GM19324 (cell line): Measurements from ENCODE around the gene MSRB2.

Experiments used
- ATAC-seq: cut with Tn5 transposase; IDR thresholded peaks from one replicate; pipeline ENCODE4 v1.9.1; 2021; ENCODE audit warnings: mild to moderate bottlenecking, moderate library complexity; ENCODE audit not compliant: unreplicated experiment, low FRiP score

Gene MSRB2

DNA sequence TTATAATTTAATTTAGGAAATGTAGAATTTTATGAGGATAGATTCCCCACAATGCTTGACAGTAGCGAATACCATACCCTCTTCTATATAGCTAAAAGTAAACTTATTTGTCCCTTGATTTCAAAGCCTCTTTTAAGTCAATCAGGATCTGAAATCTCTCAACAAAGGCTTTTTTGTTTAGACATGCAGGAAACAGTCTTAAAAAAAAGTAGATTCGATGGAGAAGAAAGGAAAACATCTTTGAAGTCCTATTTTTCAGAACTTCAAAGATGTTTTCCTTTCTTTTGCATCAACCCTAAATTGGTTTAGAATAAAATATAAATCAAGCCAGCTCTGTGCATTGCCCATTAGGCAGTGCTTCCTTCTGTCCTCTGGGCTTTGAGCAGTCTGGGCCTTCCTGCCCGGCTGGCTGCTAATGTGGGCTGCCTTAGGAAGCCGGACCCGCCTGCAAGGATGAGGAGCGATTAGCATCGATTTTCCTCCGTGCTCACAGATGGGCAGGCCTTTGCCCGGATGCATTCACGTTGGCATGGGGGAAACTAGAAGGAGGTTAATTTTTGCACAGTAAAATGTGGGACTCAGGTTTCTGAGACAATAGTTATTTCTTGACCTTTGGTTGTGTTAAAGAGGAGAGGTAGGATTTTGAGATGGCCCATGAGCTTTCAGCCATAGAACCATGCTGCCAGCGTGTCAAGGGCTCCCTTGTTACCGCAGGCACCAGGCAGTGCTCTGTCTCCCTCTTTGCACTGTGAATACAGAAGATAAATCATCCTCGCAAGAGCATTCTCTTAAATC is 15.5 kb downstream of the MSRB2 start:
- no peak for ATAC-seq

DNA sequence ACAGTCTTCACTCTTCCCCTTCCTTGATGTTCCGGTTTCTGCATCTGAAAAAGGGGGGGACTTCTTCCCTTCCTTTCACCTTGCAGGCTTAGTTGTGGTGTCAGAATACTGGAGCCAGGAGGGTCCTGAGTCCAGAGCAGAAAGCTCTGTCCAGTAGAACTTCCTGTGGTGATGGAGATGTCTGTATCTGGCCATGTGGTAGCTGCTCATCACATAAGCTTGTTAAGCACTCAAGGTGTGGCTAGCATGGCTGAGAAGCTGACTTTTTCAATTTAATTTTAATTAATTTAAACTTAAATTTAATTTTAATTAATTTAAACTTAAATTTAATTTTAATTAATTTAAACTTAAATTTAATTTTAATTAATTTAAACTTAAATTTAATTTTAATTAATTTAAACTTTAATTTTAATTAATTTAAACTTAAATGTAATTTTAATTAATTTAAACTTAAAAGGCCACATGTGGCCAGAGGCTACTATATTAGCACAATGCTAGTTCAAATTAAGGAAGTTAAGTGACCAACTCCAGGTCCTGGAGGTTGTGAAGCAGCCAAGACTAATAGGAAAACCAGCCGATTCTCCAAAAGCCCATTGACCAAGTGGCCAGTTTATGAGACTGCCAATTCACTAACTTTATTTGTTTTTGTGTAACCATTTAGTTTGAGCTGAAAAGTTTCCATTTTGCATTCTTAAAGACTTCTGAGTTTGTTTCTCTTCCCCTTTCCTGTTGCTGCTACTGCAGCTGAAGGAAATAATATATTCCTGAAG is 16.3 kb downstream of the MSRB2 start:
- ATAC-seq: no peak

DNA sequence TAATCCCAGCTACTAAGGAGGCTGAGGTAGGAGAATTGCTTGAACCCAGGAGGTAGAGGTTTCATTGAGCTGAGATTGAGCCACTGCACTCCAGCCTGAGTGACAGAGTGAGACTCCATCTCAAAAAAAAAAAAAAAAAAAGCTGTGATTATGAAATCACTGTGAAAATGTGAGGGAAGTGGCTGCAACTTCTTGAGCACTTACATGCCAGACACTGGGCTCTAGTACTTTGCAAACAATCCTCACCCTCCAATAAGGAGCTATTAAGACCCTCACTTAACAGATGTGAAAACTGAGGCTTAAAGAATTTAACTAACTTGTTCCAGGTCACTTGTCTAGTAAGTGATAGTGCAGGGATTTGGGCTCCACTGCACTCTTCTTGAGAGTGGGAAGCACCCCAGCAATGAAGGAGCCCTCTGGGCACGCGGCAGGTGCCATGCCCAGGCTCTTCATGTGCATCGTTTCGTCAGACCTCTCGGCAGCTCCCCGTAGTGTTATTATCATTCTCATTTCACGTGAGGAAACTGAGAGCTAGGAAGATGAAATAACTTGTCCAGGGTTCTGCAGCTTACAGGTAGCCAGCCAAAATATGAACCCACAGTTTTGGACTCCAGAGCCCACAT is 19.0 kb downstream of the MSRB2 start:
- no peak for ATAC-seq

DNA sequence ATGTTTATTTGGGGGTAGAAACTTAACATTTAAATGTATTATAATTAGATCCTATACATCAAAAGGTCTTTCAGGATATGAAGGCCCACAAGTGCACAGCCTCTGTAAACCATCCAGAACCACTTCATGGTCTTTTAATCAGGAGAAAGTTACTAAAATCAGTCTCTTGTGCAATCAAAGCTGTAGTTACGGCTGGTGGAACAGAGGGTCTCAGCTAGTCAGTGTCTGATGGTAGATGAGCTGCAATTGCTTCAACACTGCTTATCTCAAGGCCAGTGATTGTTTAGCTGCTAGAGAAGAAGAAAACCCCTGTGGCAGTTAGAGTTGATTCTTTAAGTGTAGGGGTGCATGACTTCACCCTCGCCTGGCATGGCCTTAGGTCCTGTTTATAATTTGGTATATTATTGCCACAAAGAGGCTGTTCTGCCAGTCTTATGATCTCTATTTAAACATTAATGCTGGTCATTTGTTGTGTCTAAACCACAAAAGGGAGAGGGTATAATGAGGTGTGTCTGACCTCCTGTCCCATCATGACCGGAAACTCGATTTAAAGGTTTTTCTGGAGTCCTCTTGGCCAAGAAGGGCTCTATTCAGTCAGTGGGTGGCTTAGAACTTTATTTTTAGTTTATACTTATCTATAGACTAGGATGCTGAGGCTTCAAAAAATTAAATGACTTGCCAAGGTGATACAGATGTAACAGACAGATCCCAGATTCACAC is 21.3 kb downstream of the MSRB2 start:
- no peak for ATAC-seq

GRCh38 chr10:23120001-23120934 is 24.9 kb downstream of the MSRB2 start:
- ATAC-seq: no peak

GRCh38 chr10:23121135-23121534 is 25.8 kb downstream of the MSRB2 start:
- ATAC-seq: no peak

DNA sequence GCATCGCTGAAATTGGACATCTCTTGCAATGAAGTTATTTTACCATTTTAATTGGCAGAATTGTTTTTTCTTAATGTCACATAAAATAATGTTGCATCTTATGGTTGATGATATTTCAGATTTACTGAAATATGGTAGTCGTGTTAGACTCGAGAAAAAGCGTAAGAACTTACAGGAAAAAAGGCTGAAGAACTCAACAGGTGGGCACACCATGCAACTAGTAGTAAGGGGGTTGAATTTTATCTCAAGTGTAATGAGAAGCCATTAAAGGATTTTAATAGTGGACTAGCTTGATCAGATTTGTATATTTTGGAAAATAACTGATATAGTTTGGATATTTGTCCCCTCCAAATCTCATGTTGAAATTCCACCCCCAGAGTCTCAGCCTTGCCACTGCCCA is 41.1 kb downstream of the MSRB2 start:
- no peak for ATAC-seq

DNA sequence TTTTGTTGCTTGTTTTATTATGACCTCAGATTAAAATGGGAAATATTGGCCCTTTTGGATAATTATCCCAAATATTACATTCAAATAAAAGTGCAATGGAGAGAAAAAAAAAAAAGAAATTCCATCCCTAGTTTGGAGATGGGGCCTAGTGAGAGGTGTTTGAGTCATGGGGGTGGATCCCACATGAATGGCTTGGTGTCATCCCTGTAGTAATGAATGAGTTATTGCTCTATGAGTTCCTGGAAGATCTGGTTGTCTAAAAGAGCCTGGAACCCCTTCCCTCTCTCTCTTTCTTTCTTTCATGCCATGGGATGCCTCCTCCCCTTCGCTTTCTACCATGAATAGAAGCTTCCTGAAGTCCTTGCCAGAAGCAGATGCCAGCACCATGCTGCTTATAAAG is 44.3 kb downstream of the MSRB2 start:
- ATAC-seq: no peak

DNA sequence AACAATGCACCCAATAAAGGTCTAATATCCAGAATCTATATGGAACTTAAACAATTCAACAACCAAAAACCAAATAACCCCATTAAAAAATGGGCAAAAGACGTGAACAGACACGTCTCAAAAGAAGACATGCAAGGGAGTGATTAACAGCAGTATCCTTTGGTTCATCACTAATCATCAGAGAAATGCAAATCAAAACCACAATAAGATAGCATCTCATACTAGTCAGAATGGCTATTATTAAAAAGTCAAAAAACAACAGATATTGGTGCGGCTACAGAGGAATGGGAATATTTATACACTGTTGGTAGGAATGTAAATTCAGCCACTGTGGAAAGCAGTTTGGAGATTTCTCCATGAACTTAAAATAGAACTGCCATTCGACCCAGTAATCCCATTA is 46.6 kb downstream of the MSRB2 start:
- no peak for ATAC-seq

DNA sequence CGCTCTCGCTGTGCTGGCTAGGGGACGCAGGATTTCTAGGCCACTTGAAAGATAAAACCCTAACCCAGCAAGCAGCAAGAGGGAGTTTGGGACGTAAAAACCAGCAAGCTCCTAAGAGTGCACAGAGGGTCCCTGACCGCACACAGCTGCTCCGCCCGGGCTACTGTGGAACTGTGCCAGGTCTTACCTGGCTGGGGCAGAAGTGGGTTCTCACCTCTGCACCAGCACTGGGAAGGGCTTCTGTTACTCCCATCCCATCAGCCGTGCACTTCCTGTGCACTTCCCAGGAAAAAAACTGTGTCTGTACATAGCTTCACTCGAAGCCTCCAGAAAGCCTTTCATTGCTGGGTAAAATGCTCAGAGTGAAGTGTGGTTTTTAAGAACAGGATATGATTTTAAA is 50.9 kb downstream of the MSRB2 start:
- no peak for ATAC-seq

GRCh38 chr10:23147035-23147434 is 51.7 kb downstream of the MSRB2 start:
- ATAC-seq: no peak

DNA sequence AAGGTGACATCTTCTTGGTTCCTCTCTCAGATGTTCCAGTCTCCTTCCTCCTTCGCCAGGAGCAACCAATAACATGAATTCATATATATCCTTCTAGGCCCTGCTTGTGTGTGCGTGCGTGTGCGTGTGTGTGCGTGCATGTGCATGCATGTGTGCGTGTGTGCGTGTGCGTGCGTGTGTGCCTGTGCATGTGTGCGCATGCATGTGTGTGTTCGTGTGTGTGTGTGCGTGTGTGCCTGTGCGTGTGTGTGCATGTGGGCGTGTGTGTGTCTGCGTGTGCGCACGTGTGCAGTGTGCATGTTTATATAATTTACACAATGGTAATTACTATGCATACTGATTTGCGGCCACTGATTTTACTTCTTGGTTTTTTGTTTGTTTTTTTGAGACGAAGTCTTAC is 52.8 kb downstream of the MSRB2 start:
- ATAC-seq: no peak

GRCh38 chr10:23150091-23150490 is 54.7 kb downstream of the MSRB2 start:
- no peak for ATAC-seq

DNA sequence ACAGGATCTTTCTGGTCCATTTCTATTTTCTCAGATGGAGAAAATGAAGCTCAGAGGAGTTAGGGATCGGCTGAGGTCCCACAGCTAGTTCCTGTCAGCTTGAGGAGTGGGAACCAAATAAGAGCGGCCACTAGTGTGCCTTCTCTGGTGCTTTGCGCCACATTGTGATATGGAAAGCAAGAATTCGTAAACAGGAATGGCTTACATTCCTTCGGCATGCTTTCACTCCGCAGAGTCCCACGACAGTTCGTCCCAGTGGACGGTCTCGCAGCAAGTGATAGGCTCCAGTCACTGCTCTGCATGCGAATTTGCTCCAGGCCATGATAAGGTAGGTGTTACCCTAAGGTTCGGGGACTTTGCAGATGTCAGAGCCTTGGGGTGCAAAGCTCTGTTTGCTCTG is 55.2 kb downstream of the MSRB2 start:
- no peak for ATAC-seq

DNA sequence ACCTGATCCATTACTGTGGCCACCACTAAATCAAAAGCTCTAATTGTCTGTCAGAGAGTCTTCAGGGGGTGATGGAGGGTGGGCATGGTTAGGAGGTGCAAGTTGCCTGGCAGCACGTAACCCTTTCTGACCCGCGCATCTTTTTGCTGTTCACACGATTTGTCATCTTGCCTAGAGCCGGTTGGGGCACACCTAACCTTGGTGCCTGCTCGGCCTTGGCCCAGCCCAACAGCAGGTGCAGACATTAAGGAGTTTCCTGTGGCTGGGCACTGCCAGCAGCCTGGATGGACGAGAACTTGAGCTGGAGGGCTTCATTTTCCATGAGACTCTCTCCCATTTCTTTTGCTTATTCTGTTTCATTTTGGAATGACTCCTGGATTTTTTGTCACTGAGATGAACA is 55.7 kb downstream of the MSRB2 start:
- ATAC-seq: no peak

GRCh38 chr10:23155169-23155568 is 59.8 kb downstream of the MSRB2 start:
- no peak for ATAC-seq

DNA sequence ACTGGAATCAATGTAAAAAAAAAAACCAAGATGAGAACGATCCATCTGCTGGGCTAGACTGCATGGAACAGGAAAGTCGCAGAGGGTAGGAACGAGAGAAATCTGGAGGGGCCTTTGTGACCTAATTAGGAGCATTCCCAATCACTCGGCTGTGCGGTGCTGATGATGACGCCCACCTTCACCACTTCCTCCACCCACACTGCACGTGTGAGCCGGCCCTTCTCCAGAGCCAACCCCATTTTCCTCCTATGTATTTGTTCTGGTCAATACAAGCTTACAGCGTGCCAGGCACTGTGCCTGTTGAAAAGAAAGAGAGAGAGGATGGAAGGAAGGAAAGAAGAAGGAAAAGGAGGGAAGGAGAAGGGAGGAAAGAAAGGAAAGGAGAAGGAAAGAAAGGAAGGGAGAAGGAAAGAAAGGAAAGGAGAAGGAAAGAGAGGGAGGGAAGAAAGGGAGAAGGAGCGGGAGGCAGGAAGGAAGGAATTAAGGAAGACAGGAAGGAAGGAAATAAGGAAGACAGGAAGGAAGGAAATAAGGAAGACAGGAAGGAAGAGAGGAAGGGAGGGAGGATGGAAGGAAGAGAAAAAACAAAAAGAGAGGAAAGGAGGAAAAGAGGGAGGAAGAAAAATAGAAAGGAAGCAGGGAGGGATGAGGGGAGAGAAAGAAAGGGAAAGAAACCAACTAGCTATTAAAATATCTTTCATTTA is 61.2 kb downstream of the MSRB2 start:
- ATAC-seq: no peak

GRCh38 chr10:23157239-23157681 is 61.9 kb downstream of the MSRB2 start:
- no peak for ATAC-seq

- ATAC-seq: no peak
Measured at GRCh38 chr10:23157691-23158369, 62.5 kb downstream of the MSRB2 start.
